CD4-positive, alpha-beta T cell (primary cell): ENCODE measurements around the gene TARDBP. TPM values are rescaled to one million over a fixed set of nuclear protein-coding genes. Genes with fewer than 3 reads are reported as not detected.

Source experiments
- ATAC-seq: fragments of 200-7000 bp; cut with Tn5 transposase; one replicate; pipeline ENCODE4 v1.10.0; 2022; ENCODE audit warnings: mild to moderate bottlenecking; ENCODE audit not compliant: poor library complexity
- CTCF ChIA-PET: fragments of 350-600 bp; sonication (Branson Sonifier 250); formaldehyde crosslinking; loops from one replicate; lab custom pipeline; 2021; ENCODE audit warnings: antibody characterized with exemption, inconsistent platforms; lab: Charles Lee
- POLR2A ChIA-PET: fragments of 350-600 bp; sonication (Branson Sonifier 250); formaldehyde crosslinking; loops from one replicate; lab custom pipeline; 2021; ENCODE audit warnings: antibody characterized with exemption, inconsistent platforms; lab: Charles Lee
- DNase-seq, 14 experiments: peaks; one replicate each; pipeline ENCODE4 v3.0.0-alpha.2; 2013 to 2020; ENCODE audit warnings: mixed read lengths in 2 of 14
- H3K27ac ChIP-seq, 2 donors: one replicate each; pipeline versions ENCODE4 v1.5.1 to v1.7.0; 2013; ENCODE audit warnings: low read length in 2 of 2, low read depth in 1 of 2, mild to moderate bottlenecking in 1 of 2
- H3K27me3 ChIP-seq, 2 experiments: 1 replicate in 1 of 2; 2 replicates in 1 of 2; pipeline versions ENCODE4 v1.6.1 to v1.7.0; 2013; ENCODE audit warnings: low read length in 2 of 2, control low read depth in 1 of 2, mild to moderate bottlenecking in 1 of 2, moderate library complexity in 1 of 2; ENCODE audit not compliant: insufficient read depth in 2 of 2, control insufficient read depth in 1 of 2
- H3K36me3 ChIP-seq: one replicate; pipeline ENCODE4 v1.6.1; 2013; ENCODE audit warnings: low read length, control low read depth; ENCODE audit not compliant: insufficient read depth
- H3K4me1 ChIP-seq: one replicate; pipeline ENCODE4 v1.6.1; 2013; ENCODE audit warnings: low read length, control low read depth; ENCODE audit not compliant: insufficient read depth
- H3K4me3 ChIP-seq: one replicate; pipeline ENCODE4 v1.5.1; 2013; ENCODE audit warnings: mild to moderate bottlenecking, low read length, moderate library complexity
- H3K9me3 ChIP-seq, 2 experiments: 1 replicate in 1 of 2; 2 replicates in 1 of 2; pipeline versions ENCODE4 v1.6.1 to v1.7.0; 2013; ENCODE audit warnings: low read length in 2 of 2, mild to moderate bottlenecking in 2 of 2, control low read depth in 1 of 2, moderate library complexity in 1 of 2; ENCODE audit not compliant: control insufficient read depth in 1 of 2, insufficient read depth in 1 of 2
- H3K27ac Mint-ChIP-seq: one replicate; pipeline ENCODE4 v1.8.0; 2020; ENCODE audit warnings: mixed read lengths
- H3K27me3 Mint-ChIP-seq: one replicate; pipeline ENCODE4 v1.8.0; 2021; ENCODE audit warnings: mixed read lengths
- H3K36me3 Mint-ChIP-seq: one replicate; pipeline ENCODE4 v1.8.0; 2021; ENCODE audit warnings: low read depth, mixed read lengths
- H3K4me1 Mint-ChIP-seq: one replicate; pipeline ENCODE4 v1.8.0; 2021; ENCODE audit warnings: low read depth, mixed read lengths
- H3K4me3 Mint-ChIP-seq: one replicate; pipeline ENCODE4 v1.8.0; 2020; ENCODE audit warnings: mild to moderate bottlenecking, mixed read lengths
- H3K9me3 Mint-ChIP-seq: one replicate; pipeline ENCODE4 v1.8.0; 2020; ENCODE audit warnings: mixed read lengths
- CTCF ChIP-seq: fragments of 200-600 bp; IDR thresholded peaks from one replicate; pipeline ENCODE4 v1.8.0; 2022; ENCODE audit warnings: antibody characterized with exemption, mild to moderate bottlenecking
- intact Hi-C, 2 experiments: fragments of 100-400 bp; cut with DNase I in 1 of 2; cut with micrococcal nuclease in 1 of 2; formaldehyde crosslinking; loops; one replicate each; pipeline versions ENCODE4 v1.15.1 to v1.9.0; 2023 to 2025; cut with DNase I, micrococcal nuclease
- total RNA-seq, 174 experiments: library from RNA in 2 of 174; stranded (reverse) in 2 of 174; gene quantifications; one replicate each; pipeline ENCODE4 v1.2.3 and lab custom pipeline; 2021 to 2026

Gene TARDBP
- total RNA-seq, 2 experiments from 2014 or later: 141 to 149 TPM

GRCh38 chr1:10980841-10981727 is 31.4 kb upstream of the TARDBP start:
- no peaks in the 10 kb centered on the region for H3K4me1 ChIP-seq
- no peak overlapping the region for H3K4me3 Mint-ChIP-seq
- no peaks in the 10 kb centered on the region for H3K9me3 ChIP-seq
- DNase-seq: no peak
- intact Hi-C loops: no loop called here
- no peaks in the 10 kb centered on the region for H3K4me1 Mint-ChIP-seq
- H3K36me3 Mint-ChIP-seq: no peaks in the 10 kb centered on the region
- peaks cover 30% of the 10 kb centered on the region for H3K27me3 Mint-ChIP-seq
- no peaks in the 10 kb centered on the region for H3K36me3 ChIP-seq
- no peak overlapping the region for H3K27ac Mint-ChIP-seq
- no peak overlapping the region for H3K27ac ChIP-seq
- CTCF ChIA-PET: no interaction called here
- no peak overlapping the region for H3K4me3 ChIP-seq
- POLR2A ChIA-PET: no interaction called here
- TF ChIP-seq CTCF: no peak
- no peaks in the 10 kb centered on the region for H3K9me3 Mint-ChIP-seq
- peaks cover 0 to 12% of the 10 kb centered on the region in 2 experiments for H3K27me3 ChIP-seq
- no peak for ATAC-seq

- H3K36me3 Mint-ChIP-seq: no peaks in the 10 kb centered on the region
- no peaks in the 10 kb centered on the region for H3K36me3 ChIP-seq
- CTCF ChIA-PET: no interaction called here
- no peak overlapping the region for H3K27ac Mint-ChIP-seq
- H3K4me3 ChIP-seq: no peak overlapping the region
- POLR2A ChIA-PET: no interaction called here
- intact Hi-C loops: no loop called here
- H3K27me3 Mint-ChIP-seq: no peaks in the 10 kb centered on the region
- no peak overlapping the region for H3K27ac ChIP-seq
- no peak for ATAC-seq
- DNase-seq: no peak
- no peaks in the 10 kb centered on the region for H3K4me1 Mint-ChIP-seq
- H3K27me3 ChIP-seq: no peaks in the 10 kb centered on the region
- no peak overlapping the region for H3K4me3 Mint-ChIP-seq
- no peaks in the 10 kb centered on the region for H3K4me1 ChIP-seq
- no peaks in the 10 kb centered on the region for H3K9me3 Mint-ChIP-seq
- no peak for TF ChIP-seq CTCF
- H3K9me3 ChIP-seq: no peaks in the 10 kb centered on the region
These were observed 25.9 kb upstream of the TARDBP start for GRCh38 chr1:10986525-10986890.

- no peaks in the 10 kb centered on the region for H3K36me3 Mint-ChIP-seq
- H3K36me3 ChIP-seq: no peaks in the 10 kb centered on the region
- no peaks in the 10 kb centered on the region for H3K9me3 Mint-ChIP-seq
- no peak for TF ChIP-seq CTCF
- no peaks in the 10 kb centered on the region for H3K4me1 ChIP-seq
- H3K4me3 ChIP-seq: no peak overlapping the region
- no peak overlapping the region for H3K27ac Mint-ChIP-seq
- intact Hi-C loops: no loop called here
- H3K27ac ChIP-seq: no peak overlapping the region
- ATAC-seq (no peak), DNase-seq (no peak)
- no peak overlapping the region for H3K4me3 Mint-ChIP-seq
- H3K9me3 ChIP-seq: no peaks in the 10 kb centered on the region
- H3K27me3 Mint-ChIP-seq: no peaks in the 10 kb centered on the region
- no peaks in the 10 kb centered on the region for H3K27me3 ChIP-seq
- POLR2A ChIA-PET: no interaction called here
- CTCF ChIA-PET: no interaction called here
- no peaks in the 10 kb centered on the region for H3K4me1 Mint-ChIP-seq
These were observed 24.5 kb upstream of the TARDBP start for GRCh38 chr1:10987840-10988417.
